Fibroblast of skin of left biceps (primary cell): ENCODE results near the gene ALX4.

Source experiments
- DNase-seq, 2 experiments: peaks; one replicate each; pipeline ENCODE4 v3.0.0-alpha.2; 2013; ENCODE audit warnings: low read depth in 2 of 2

ALX4 gene

GRCh38 chr11:44309478-44310205 is at the start of gene ALX4:
Gene ALX4, minus strand, starts transcription at chr11:44310139. Its CDS starts 77 bp downstream, at chr11:44310062.
- DNase-seq = no peak

GRCh38 chr11:44359162-44359561 is 49.2 kb upstream of the ALX4 start:
- DNase-seq = no peak

- DNase-seq = no peak
Observed at GRCh38 chr11:44358713-44359112, 48.8 kb upstream of the ALX4 start.

GRCh38 chr11:44357711-44358110 is 47.8 kb upstream of the ALX4 start:
- DNase-seq = no peak

GRCh38 chr11:44356351-44356750 is 46.4 kb upstream of the ALX4 start:
- DNase-seq = no peak

- DNase-seq = no peak
Observed at GRCh38 chr11:44351898-44352498, 42.1 kb upstream of the ALX4 start.

GRCh38 chr11:44351006-44351660 is 41.2 kb upstream of the ALX4 start:
- DNase-seq = no peak

GRCh38 chr11:44349328-44349727 is 39.4 kb upstream of the ALX4 start:
- DNase-seq = no peak

- DNase-seq = no peak
Observed at GRCh38 chr11:44348721-44349120, 38.8 kb upstream of the ALX4 start.

- no peak for DNase-seq
Observed at GRCh38 chr11:44348114-44348513, 38.2 kb upstream of the ALX4 start.

GRCh38 chr11:44347538-44347937 is 37.6 kb upstream of the ALX4 start:
- DNase-seq = no peak

- DNase-seq = no peak
Observed at GRCh38 chr11:44346983-44347382, 37.0 kb upstream of the ALX4 start.

GRCh38 chr11:44345781-44346180 is 35.8 kb upstream of the ALX4 start:
- no peak for DNase-seq

GRCh38 chr11:44344921-44345320 is 35.0 kb upstream of the ALX4 start:
- DNase-seq = no peak

- no peak for DNase-seq
Observed at GRCh38 chr11:44344423-44344820, 34.5 kb upstream of the ALX4 start.

GRCh38 chr11:44343778-44344422 is 34.0 kb upstream of the ALX4 start:
- no peak for DNase-seq

GRCh38 chr11:44342616-44343015 is 32.7 kb upstream of the ALX4 start:
- DNase-seq = no peak

- no peak for DNase-seq
Observed at GRCh38 chr11:44340656-44341055, 30.7 kb upstream of the ALX4 start.

GRCh38 chr11:44339530-44339883 is 29.6 kb upstream of the ALX4 start:
- DNase-seq = no peak

GRCh38 chr11:44338698-44339529 is 29.0 kb upstream of the ALX4 start:
- no peak for DNase-seq

- DNase-seq = no peak
Observed at GRCh38 chr11:44338026-44338425, 28.1 kb upstream of the ALX4 start.

GRCh38 chr11:44335919-44336318 is 26.0 kb upstream of the ALX4 start:
- DNase-seq = no peak
